Astrocyte (in vitro differentiated cells and primary cell): ENCODE results near the gene RPS27L. TPM values are rescaled to one million over a fixed set of nuclear protein-coding genes. Genes with fewer than 3 reads are reported as not detected.
A peak's percentile ranks its signal among the peaks of the same experiment; 100 is the strongest.

Experiments
- DNase-seq: peaks from one replicate; pipeline ENCODE4 v3.0.0-alpha.2; 2010; ENCODE audit warnings: low read depth
- FAIRE-seq: peaks from 2 replicates; lab custom pipeline; 2011; peaks lifted over from hg19 to GRCh38; lab: Jason Lieb, UNC
- H2AFZ ChIP-seq: 2 replicates; pipeline ENCODE4 v1.6.0; 2012; ENCODE audit warnings: low read depth, low read length, inconsistent platforms
- H3K27ac ChIP-seq: 2 replicates; pipeline ENCODE4 v1.5.1; 2011; ENCODE audit warnings: low read depth, low read length, inconsistent platforms
- H3K27me3 ChIP-seq: 2 replicates; pipeline ENCODE4 v1.6.0; 2011; ENCODE audit warnings: low read length, inconsistent platforms; ENCODE audit not compliant: insufficient read depth
- H3K36me3 ChIP-seq: 2 replicates; pipeline ENCODE4 v1.5.1; 2011; ENCODE audit warnings: low read length, inconsistent platforms; ENCODE audit not compliant: insufficient read depth
- H3K4me1 ChIP-seq: 2 replicates; pipeline ENCODE4 v1.5.1; 2011; ENCODE audit warnings: low read length, inconsistent platforms; ENCODE audit not compliant: insufficient read depth
- H3K4me2 ChIP-seq: 2 replicates; pipeline ENCODE4 v1.6.0; 2012; ENCODE audit warnings: low read length, inconsistent platforms
- H3K4me3 ChIP-seq: 2 replicates; pipeline ENCODE4 v1.5.1; 2011; ENCODE audit warnings: low read depth, mild to moderate bottlenecking, low read length, inconsistent platforms; ENCODE audit not compliant: insufficient read depth
- H3K79me2 ChIP-seq: 2 replicates; pipeline ENCODE4 v1.6.0; 2012; ENCODE audit warnings: mild to moderate bottlenecking, low read length, inconsistent platforms; ENCODE audit not compliant: insufficient read depth
- H3K9ac ChIP-seq: 2 replicates; pipeline ENCODE4 v1.6.0; 2012; ENCODE audit warnings: mild to moderate bottlenecking, low read length, inconsistent platforms
- H3K9me3 ChIP-seq: 2 replicates; pipeline ENCODE4 v1.5.1; 2012; ENCODE audit warnings: low read depth, mild to moderate bottlenecking, low read length, inconsistent platforms; ENCODE audit not compliant: insufficient read depth
- H4K20me1 ChIP-seq: 2 replicates; pipeline ENCODE4 v1.6.0; 2012; ENCODE audit warnings: low read length, inconsistent platforms; ENCODE audit not compliant: insufficient read depth
- H3K27ac Mint-ChIP-seq: one replicate; pipeline ENCODE4 v1.8.0; 2021; ENCODE audit warnings: mild to moderate bottlenecking, mixed read lengths; ENCODE audit not compliant: unreplicated experiment
- H3K27me3 Mint-ChIP-seq: one replicate; pipeline ENCODE4 v1.8.0; 2021; ENCODE audit warnings: low read depth, mixed read lengths; ENCODE audit not compliant: unreplicated experiment
- H3K36me3 Mint-ChIP-seq: one replicate; pipeline ENCODE4 v1.8.0; 2021; ENCODE audit warnings: low read depth, mixed read lengths; ENCODE audit not compliant: unreplicated experiment
- H3K4me1 Mint-ChIP-seq: one replicate; pipeline ENCODE4 v1.8.0; 2021; ENCODE audit warnings: low read depth, mixed read lengths; ENCODE audit not compliant: unreplicated experiment
- H3K4me3 Mint-ChIP-seq: one replicate; pipeline ENCODE4 v1.8.0; 2021; ENCODE audit warnings: mild to moderate bottlenecking, moderate library complexity, mixed read lengths; ENCODE audit not compliant: unreplicated experiment
- H3K9me3 Mint-ChIP-seq: one replicate; pipeline ENCODE4 v1.8.0; 2021; ENCODE audit warnings: mild to moderate bottlenecking, mixed read lengths; ENCODE audit not compliant: unreplicated experiment
- CTCF ChIP-seq: IDR thresholded peaks from 2 replicates; pipeline ENCODE4 v1.5.1; 2011; ENCODE audit warnings: low read depth, mild to moderate bottlenecking, inconsistent platforms, low read length, moderate library complexity; ENCODE audit not compliant: insufficient read depth
- EZH2 ChIP-seq: IDR thresholded peaks from 2 replicates; pipeline ENCODE4 v1.6.1; 2012; ENCODE audit warnings: mild to moderate bottlenecking, low read length, inconsistent platforms; ENCODE audit not compliant: insufficient read depth
- total RNA-seq: library from RNA; stranded (reverse); gene quantifications from 2 replicates; pipeline ENCODE4 v1.2.1, GENCODE V29; 2021

RPS27L gene
- total RNA-seq, 1 donor from 2014 or later, result 484 TPM

DNA sequence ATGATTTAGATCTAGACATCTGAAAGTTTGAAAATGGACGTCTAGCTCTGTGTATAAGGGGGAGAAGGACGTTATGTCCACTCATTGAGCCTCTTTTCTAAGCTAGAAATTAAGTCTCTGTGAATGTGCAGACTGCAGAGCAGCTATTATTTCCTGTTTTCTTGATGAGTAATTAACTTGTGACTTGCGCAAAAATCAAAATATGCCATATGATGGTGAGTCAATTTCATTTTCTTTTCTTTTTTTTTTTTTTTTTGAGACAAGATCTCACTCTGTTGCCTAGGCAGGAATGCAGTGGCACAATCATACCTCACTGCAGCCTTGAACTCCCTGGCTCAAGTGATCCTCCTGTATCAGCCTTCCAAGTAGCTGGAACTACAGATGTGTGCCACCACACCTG lies 21.5 kb downstream of the RPS27L start:
- Histone ChIP-seq H2AFZ (no peak overlapping the region), H3K27me3 (no peaks in the 10 kb centered on the region), H3K9ac (peak overlapping the region; percentile 63), H3K79me2 (no peaks in the 10 kb centered on the region), H3K4me1 (peaks cover 22% of the 10 kb centered on the region), H4K20me1 (no peaks in the 10 kb centered on the region), H3K9me3 (no peaks in the 10 kb centered on the region), H3K27ac (peak overlapping the region; percentile 80), H3K4me2 (peak overlapping the region; percentile 61), H3K36me3 (no peaks in the 10 kb centered on the region), H3K4me3 (no peak overlapping the region)
- H3K27me3 Mint-ChIP-seq, result no peaks in the 10 kb centered on the region
- no peak overlapping the region for H3K4me3 Mint-ChIP-seq
- peaks cover 2% of the 10 kb centered on the region for H3K36me3 Mint-ChIP-seq
- no peak overlapping the region for H3K27ac Mint-ChIP-seq
- H3K4me1 Mint-ChIP-seq, result no peaks in the 10 kb centered on the region
- peak; percentile 77 for DNase-seq
- peak; percentile 58 for FAIRE-seq
- TF ChIP-seq EZH2 (no peak), CTCF (no peak)
- no peaks in the 10 kb centered on the region for H3K9me3 Mint-ChIP-seq

- no peak for FAIRE-seq
- no peaks in the 10 kb centered on the region for H3K36me3 ChIP-seq
- peak overlapping the region; percentile 80 for H3K27ac ChIP-seq
- Mint-ChIP-seq H3K36me3 (peaks cover 2% of the 10 kb centered on the region), H3K27ac (no peak overlapping the region), H3K27me3 (no peaks in the 10 kb centered on the region), H3K4me3 (no peak overlapping the region), H3K4me1 (no peaks in the 10 kb centered on the region), H3K9me3 (no peaks in the 10 kb centered on the region)
- H3K27me3 ChIP-seq, result no peaks in the 10 kb centered on the region
- peak overlapping the region; percentile 63 for H3K9ac ChIP-seq
- H3K4me2 ChIP-seq, result peak overlapping the region; percentile 61
- TF ChIP-seq CTCF (no peak), EZH2 (no peak)
- no peak overlapping the region for H2AFZ ChIP-seq
- H3K79me2 ChIP-seq, result no peaks in the 10 kb centered on the region
- no peaks in the 10 kb centered on the region for H4K20me1 ChIP-seq
- H3K9me3 ChIP-seq, result no peaks in the 10 kb centered on the region
- no peak overlapping the region for H3K4me3 ChIP-seq
- no peak for DNase-seq
- H3K4me1 ChIP-seq, result peaks cover 22% of the 10 kb centered on the region
Observed at GRCh38 chr15:63135281-63135680, 22.0 kb downstream of the RPS27L start.

DNA sequence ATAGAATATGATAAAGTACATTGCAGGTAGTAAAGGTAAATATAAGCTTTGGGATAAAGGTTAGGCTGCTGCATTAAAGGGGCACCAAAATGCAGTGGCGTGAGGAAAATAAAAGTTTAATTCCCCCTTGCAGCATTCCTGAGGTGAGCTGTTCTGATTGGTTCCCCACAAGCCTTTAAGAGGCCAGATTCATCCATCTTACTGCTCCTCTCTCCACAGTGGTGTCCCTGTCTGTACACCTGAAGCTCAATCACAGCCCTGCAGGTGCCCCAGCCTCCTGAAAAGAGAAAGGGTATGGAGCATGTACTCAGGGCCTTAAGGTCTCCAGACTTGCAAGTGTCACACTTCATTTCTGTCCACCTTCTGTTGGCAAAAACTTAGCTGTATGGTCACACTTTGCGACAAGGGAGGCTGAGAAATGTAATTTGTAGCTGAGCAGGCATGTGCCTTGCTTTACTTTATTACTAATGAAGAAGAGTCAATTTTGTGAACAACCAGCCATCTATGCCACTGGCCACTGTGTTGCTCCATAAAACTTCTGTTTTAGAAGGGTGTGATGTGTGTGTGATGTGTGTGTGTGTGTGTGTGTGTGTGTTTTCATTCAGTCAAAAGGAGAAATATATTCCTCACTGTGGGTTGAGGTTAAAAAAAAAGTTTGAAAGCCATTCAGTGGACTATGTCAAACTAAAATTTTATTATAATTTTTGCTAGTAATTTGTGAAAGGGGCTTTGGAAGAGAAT lies 22.9 kb downstream of the RPS27L start:
- Histone ChIP-seq H3K9me3 (no peaks in the 10 kb centered on the region), H3K79me2 (no peaks in the 10 kb centered on the region), H3K27ac (peak overlapping the region; percentile 47), H3K4me3 (no peak overlapping the region), H3K4me1 (peaks cover 22% of the 10 kb centered on the region), H3K36me3 (peaks cover 4% of the 10 kb centered on the region), H4K20me1 (no peaks in the 10 kb centered on the region), H3K9ac (no peak overlapping the region), H3K4me2 (peak overlapping the region; percentile 31), H2AFZ (no peak overlapping the region), H3K27me3 (no peaks in the 10 kb centered on the region)
- no peaks in the 10 kb centered on the region for H3K27me3 Mint-ChIP-seq
- H3K4me3 Mint-ChIP-seq, result no peak overlapping the region
- no peaks in the 10 kb centered on the region for H3K9me3 Mint-ChIP-seq
- FAIRE-seq (no peak), DNase-seq (no peak)
- H3K27ac Mint-ChIP-seq, result no peak overlapping the region
- no peaks in the 10 kb centered on the region for H3K4me1 Mint-ChIP-seq
- peaks cover 2% of the 10 kb centered on the region for H3K36me3 Mint-ChIP-seq
- TF ChIP-seq EZH2 (no peak), CTCF (no peak)
